ENCODE results near the gene COL20A1. TPM values are rescaled to one million over a fixed set of nuclear protein-coding genes. Genes with fewer than 3 reads are reported as not detected.

COL20A1 gene
- total RNA-seq, 8 experiments from 2014 or later, result 0.13 to 1.6 (median 0.55) TPM

- Histone ChIP-seq H3K4me3 (peak overlapping the region in 1 of 5 donors; percentile 90), H3K4me1 (replicated peaks in 1 of 2) (peaks cover 12 to 15% of the 10 kb centered on the region in 2 donors), H3K27ac (no peak overlapping the region)
- peak in 1 of 8 experiments; percentile 4 for ATAC-seq (replicated peaks in 6 of 8)
- WGBS, 10 experiments, result 42 to 94% (median 85%) methylated on average over 2 to 8 of the region's 17 CpGs; no CpG with 5 or more reads in 3 of the 10 experiments
- in situ Hi-C loops (cut with MboI; ENCODE audit: low pct_unique_long_range_greater_than_20kb in 2 of 9, low sequenced_read_pairs in 9 of 9, unreplicated experiment in 9 of 9), result loop anchor here in 1 of 9 experiments (25.0 kb wide), 1 partner anchor 113 kb away; no protein-coding TSS in a partner anchor
Measured at GRCh38 chr20:63274381-63275228, 18.4 kb upstream of the COL20A1 start.

- WGBS, 10 experiments, result 80 to 100% (median 93%) methylated on average over 1 to 7 of the region's 18 CpGs; no CpG with 5 or more reads in 7 of the 10 experiments
- in situ Hi-C loops (cut with MboI; ENCODE audit: low pct_unique_long_range_greater_than_20kb in 2 of 9, low sequenced_read_pairs in 9 of 9, unreplicated experiment in 9 of 9), result loop anchor here in 1 of 9 experiments (25.0 kb wide), 1 partner anchor 111 kb away; no protein-coding TSS in a partner anchor
- no peak for ATAC-seq (replicated peaks in 6 of 8)
- Histone ChIP-seq H3K4me1 (replicated peaks in 1 of 2) (peaks cover 12 to 15% of the 10 kb centered on the region in 2 donors), H3K4me3 (no peak overlapping the region), H3K27ac (no peak overlapping the region)
Measured at GRCh38 chr20:63275825-63276224, 17.2 kb upstream of the COL20A1 start.

GRCh38 chr20:63276956-63277355 lies 16.0 kb upstream of the COL20A1 start:
- Histone ChIP-seq H3K4me3 (no peak overlapping the region), H3K4me1 (replicated peaks in 1 of 2) (peaks cover 6 to 7% of the 10 kb centered on the region in 2 donors), H3K27ac (no peak overlapping the region)
- 90 to 100% (median 100%) methylated on average over 1 to 5 of the region's 20 CpGs; no CpG with 5 or more reads in 5 of the 10 experiments for WGBS, 10 experiments
- ATAC-seq (replicated peaks in 6 of 8), result no peak
- in situ Hi-C loops (cut with MboI; ENCODE audit: low pct_unique_long_range_greater_than_20kb in 2 of 9, low sequenced_read_pairs in 9 of 9, unreplicated experiment in 9 of 9), result loop anchor here in 1 of 9 experiments (25.0 kb wide), 1 partner anchor 110 kb away; no protein-coding TSS in a partner anchor

GRCh38 chr20:63277466-63278272 lies 15.3 kb upstream of the COL20A1 start:
- in situ Hi-C loops (cut with MboI; ENCODE audit: low pct_unique_long_range_greater_than_20kb in 2 of 9, low sequenced_read_pairs in 9 of 9, unreplicated experiment in 9 of 9), result loop anchor here in 1 of 9 experiments (25.0 kb wide), 1 partner anchor 110 kb away; no protein-coding TSS in a partner anchor
- Histone ChIP-seq H3K4me1 (replicated peaks in 1 of 2) (peaks cover 6 to 7% of the 10 kb centered on the region in 2 donors), H3K4me3 (no peak overlapping the region), H3K27ac (no peak overlapping the region)
- ATAC-seq (replicated peaks in 6 of 8), result no peak
- WGBS, 10 experiments, result 88 to 100% (median 93%) methylated on average over 1 to 23 of the region's 30 CpGs; no CpG with 5 or more reads in 5 of the 10 experiments

- in situ Hi-C loops (cut with MboI; ENCODE audit: low pct_unique_long_range_greater_than_20kb in 2 of 9, low sequenced_read_pairs in 9 of 9, unreplicated experiment in 9 of 9), result loop anchor here in 1 of 9 experiments (25.0 kb wide), 1 partner anchor 109 kb away; no protein-coding TSS in a partner anchor
- Histone ChIP-seq H3K4me1 (replicated peaks in 1 of 2) (peaks cover 4% of the 10 kb centered on the region in 2 donors), H3K4me3 (no peak overlapping the region), H3K27ac (no peak overlapping the region)
- 47 to 98% (median 91%) methylated on average over 3 to 10 of the region's 17 CpGs; no CpG with 5 or more reads in 4 of the 10 experiments for WGBS, 10 experiments
- ATAC-seq (replicated peaks in 6 of 8), result no peak
Measured at GRCh38 chr20:63278661-63279060, 14.3 kb upstream of the COL20A1 start.

- H3K27ac ChIP-seq, result no peak overlapping the region
- WGBS, 10 experiments, result 85 to 97% (median 93%) methylated on average over 3 to 14 of the region's 15 CpGs; no CpG with 5 or more reads in 4 of the 10 experiments
- H3K4me3 ChIP-seq, result no peak overlapping the region
- no peak for ATAC-seq (replicated peaks in 6 of 8)
- no peaks in the 10 kb centered on the region for H3K4me1 ChIP-seq (replicated peaks in 1 of 2)
- in situ Hi-C loops (cut with MboI; ENCODE audit: low pct_unique_long_range_greater_than_20kb in 2 of 9, low sequenced_read_pairs in 9 of 9, unreplicated experiment in 9 of 9), result loop anchor here in 1 of 9 experiments (25.0 kb wide), 1 partner anchor 107 kb away; no protein-coding TSS in a partner anchor
Measured at GRCh38 chr20:63279931-63280330, 13.1 kb upstream of the COL20A1 start.

GRCh38 chr20:63280371-63280770 lies 12.6 kb upstream of the COL20A1 start:
- H3K4me3 ChIP-seq, result no peak overlapping the region
- ATAC-seq (replicated peaks in 6 of 8), result no peak
- in situ Hi-C loops (cut with MboI; ENCODE audit: low pct_unique_long_range_greater_than_20kb in 2 of 9, low sequenced_read_pairs in 9 of 9, unreplicated experiment in 9 of 9), result loop anchor here in 1 of 9 experiments (25.0 kb wide), 1 partner anchor 107 kb away; no protein-coding TSS in a partner anchor
- 93 to 100% (median 100%) methylated on average over 1 to 6 of the region's 6 CpGs; no CpG with 5 or more reads in 7 of the 10 experiments for WGBS, 10 experiments
- H3K4me1 ChIP-seq (replicated peaks in 1 of 2), result no peaks in the 10 kb centered on the region
- H3K27ac ChIP-seq, result no peak overlapping the region

- peak in 4 of 8 experiments; percentile 13 to 34 (median 20) for ATAC-seq (replicated peaks in 6 of 8)
- 76 to 100% (median 78%) methylated on average over 1 to 8 of the region's 19 CpGs; no CpG with 5 or more reads in 6 of the 10 experiments for WGBS, 10 experiments
- no peak overlapping the region for H3K27ac ChIP-seq
- in situ Hi-C loops (cut with MboI; ENCODE audit: low pct_unique_long_range_greater_than_20kb in 2 of 9, low sequenced_read_pairs in 9 of 9, unreplicated experiment in 9 of 9), result loop anchor here in 1 of 9 experiments (25.0 kb wide), 1 partner anchor 106 kb away; no protein-coding TSS in a partner anchor
- no peak overlapping the region for H3K4me3 ChIP-seq
- no peaks in the 10 kb centered on the region for H3K4me1 ChIP-seq (replicated peaks in 1 of 2)
Measured at GRCh38 chr20:63280929-63281545, 11.9 kb upstream of the COL20A1 start.

GRCh38 chr20:63281742-63282665 lies 11.0 kb upstream of the COL20A1 start:
- in situ Hi-C loops (cut with MboI; ENCODE audit: low pct_unique_long_range_greater_than_20kb in 2 of 9, low sequenced_read_pairs in 9 of 9, unreplicated experiment in 9 of 9), result loop anchor here in 1 of 9 experiments (25.0 kb wide), 1 partner anchor 105 kb away; no protein-coding TSS in a partner anchor

GRCh38 chr20:63282946-63283345 lies 10.0 kb upstream of the COL20A1 start:
- no peak for ATAC-seq (replicated peaks in 6 of 8)
- Histone ChIP-seq H3K4me3 (no peak overlapping the region), H3K4me1 (replicated peaks in 1 of 2) (no peaks in the 10 kb centered on the region), H3K27ac (no peak overlapping the region)
- in situ Hi-C loops (cut with MboI; ENCODE audit: low pct_unique_long_range_greater_than_20kb in 2 of 9, low sequenced_read_pairs in 9 of 9, unreplicated experiment in 9 of 9), result loop anchor here in 1 of 9 experiments (25.0 kb wide), 1 partner anchor 104 kb away; no protein-coding TSS in a partner anchor
- 80 to 100% (median 98%) methylated on average over 1 to 8 of the region's 17 CpGs; no CpG with 5 or more reads in 7 of the 10 experiments for WGBS, 10 experiments

More at GRCh38 chr20:63281742-63282665, 11.0 kb upstream of the COL20A1 start:
- 80 to 100% (median 92%) methylated on average over 1 to 6 of the region's 38 CpGs; no CpG with 5 or more reads in 4 of the 10 experiments for WGBS, 10 experiments
- no peaks in the 10 kb centered on the region for H3K4me1 ChIP-seq (replicated peaks in 1 of 2)
- no peak overlapping the region for H3K4me3 ChIP-seq
- no peak overlapping the region for H3K27ac ChIP-seq
- ATAC-seq (replicated peaks in 6 of 8), result peak in 3 of 8 experiments; percentile 3 to 14 (median 4)
